HepG2 (cell line): ENCODE measurements around the gene KRT16. TPM values are rescaled to one million over a fixed set of nuclear protein-coding genes. Genes with fewer than 3 reads are reported as not detected.

Source experiments
- ATF6 ChIP-seq: sonication (generic); formaldehyde crosslinking; conservative IDR thresholded peaks from 2 replicates; pipeline ENCODE4 v1.4.0; 2020; ENCODE audit warnings: missing genetic modification reagents
- BORCS8-MEF2B ChIP-seq: sonication (generic); formaldehyde crosslinking; IDR thresholded peaks from 2 replicates; pipeline ENCODE4 v1.8.0; 2022; ENCODE audit warnings: mild to moderate bottlenecking, missing genetic modification reagents
- SNAPC4 ChIP-seq: sonication (generic); formaldehyde crosslinking; IDR thresholded peaks from 2 replicates; pipeline ENCODE4 v1.4.0; 2020; ENCODE audit warnings: mild to moderate bottlenecking, missing genetic modification reagents
- ZHX2 ChIP-seq, 2 experiments: sonication (generic) in 1 of 2; formaldehyde crosslinking in 1 of 2; IDR thresholded peaks; 2 replicates each; pipeline versions ENCODE4 v1.6.1 to v1.9.0; 2014 to 2022; ENCODE audit warnings: antibody characterized with exemption in 1 of 2, borderline replicate concordance in 1 of 2, inconsistent platforms in 1 of 2, low read depth in 1 of 2, missing genetic modification reagents in 1 of 2
- ZNF333 ChIP-seq: sonication (generic); formaldehyde crosslinking; IDR thresholded peaks from 2 replicates; pipeline ENCODE4 v1.4.0; 2020; ENCODE audit warnings: mild to moderate bottlenecking, missing genetic modification reagents, borderline replicate concordance
- polyA plus RNA-seq, 8 experiments: library from polyadenylated mRNA; depleted of rRNA in 3 of 8; stranded (reverse) in 7 of 8; unstranded in 1 of 8; fragments of >200 nt; fragmentation: Illumina TruSeq in 4 of 8; extraction: Trizol in 4 of 8; gene quantifications; 2 replicates each; pipeline versions ENCODE4 v1.2.1 to v1.2.3, GENCODE V29; 2011 to 2016; ENCODE audit warnings: low read depth in 4 of 8, missing spikeins in 1 of 8, mixed read lengths in 1 of 8; ENCODE audit not compliant: insufficient read depth in 1 of 8
- total RNA-seq, 5 experiments: library from RNA; depleted of rRNA; stranded (reverse); fragments of >200 nt; fragmentation: Illumina TruSeq; extraction: Trizol; gene quantifications; 2 replicates each; pipeline ENCODE4 v1.2.3, GENCODE V29; 2016; ENCODE audit warnings: low read depth in 1 of 5

The KRT16 gene
- total and polyA plus RNA-seq, 2 of the 13 experiments (the other 11 are each of a cell fraction or from before 2014, with no cell fraction given): not detected

- no peak for TF ChIP-seq SNAPC4
- no peak for TF ChIP-seq ZHX2 (IDR thresholded peaks at IDR 0.05; ENCODE audit: low read depth)
- TF ChIP-seq ZHX2 (CRISPR knock-in tag; IDR thresholded peaks at IDR 0.05; ENCODE audit: borderline replicate concordance): no peak
- no peak for TF ChIP-seq BORCS8-MEF2B (CRISPR knock-in tag)
- TF ChIP-seq ATF6 (CRISPR knock-in tag): no peak
- no peak for TF ChIP-seq ZNF333
Observed at GRCh38 chr17:41580687-41581365, 31.7 kb downstream of the KRT16 start (continued).
